NCI-H146 (cell line): ENCODE results near the gene MYOM1.

Experiments used
- DNase-seq: peaks from one replicate; lab custom pipeline; 2025; lab: John Stamatoyannopoulos, UW

Gene MYOM1

DNA sequence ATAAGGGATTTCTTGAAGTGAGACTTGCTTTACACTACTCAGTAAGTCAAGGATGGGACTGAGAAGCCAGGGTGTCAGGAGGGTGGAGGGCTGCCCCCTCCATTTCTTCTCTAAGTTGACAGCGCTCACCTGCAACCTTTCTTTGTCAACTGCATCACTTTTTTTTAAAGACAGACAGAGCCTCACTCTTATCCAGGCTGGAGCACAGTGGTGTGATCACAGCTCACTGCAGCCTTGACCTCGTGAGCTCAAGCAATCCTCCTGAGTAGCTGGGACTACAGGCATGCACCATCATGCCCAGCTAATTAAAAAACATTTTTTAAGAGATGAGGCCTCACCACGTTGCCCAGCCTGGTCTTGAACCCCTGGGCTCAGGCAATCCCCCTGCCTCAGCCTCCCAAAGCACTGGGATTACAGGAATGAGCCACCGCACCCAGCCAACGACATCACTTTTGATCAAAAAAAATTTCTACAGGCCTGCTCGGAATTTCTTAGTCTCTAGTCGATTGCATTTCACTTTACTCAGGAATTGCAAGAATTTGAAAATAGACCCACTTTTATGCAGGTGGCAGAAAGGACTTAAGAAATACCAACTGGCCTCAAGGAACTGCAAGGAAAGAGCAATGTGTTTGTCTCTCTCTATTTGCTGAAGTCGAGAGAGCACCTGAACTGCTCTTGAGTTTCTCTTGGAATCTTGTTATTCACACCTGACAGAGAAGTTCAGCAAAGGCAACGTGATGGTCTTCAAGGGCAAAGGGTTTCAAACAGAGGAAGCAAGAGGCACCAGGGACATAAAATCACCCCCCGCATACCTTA lies 101.4 kb downstream of the MYOM1 start:
- DNase-seq = no peak

DNA sequence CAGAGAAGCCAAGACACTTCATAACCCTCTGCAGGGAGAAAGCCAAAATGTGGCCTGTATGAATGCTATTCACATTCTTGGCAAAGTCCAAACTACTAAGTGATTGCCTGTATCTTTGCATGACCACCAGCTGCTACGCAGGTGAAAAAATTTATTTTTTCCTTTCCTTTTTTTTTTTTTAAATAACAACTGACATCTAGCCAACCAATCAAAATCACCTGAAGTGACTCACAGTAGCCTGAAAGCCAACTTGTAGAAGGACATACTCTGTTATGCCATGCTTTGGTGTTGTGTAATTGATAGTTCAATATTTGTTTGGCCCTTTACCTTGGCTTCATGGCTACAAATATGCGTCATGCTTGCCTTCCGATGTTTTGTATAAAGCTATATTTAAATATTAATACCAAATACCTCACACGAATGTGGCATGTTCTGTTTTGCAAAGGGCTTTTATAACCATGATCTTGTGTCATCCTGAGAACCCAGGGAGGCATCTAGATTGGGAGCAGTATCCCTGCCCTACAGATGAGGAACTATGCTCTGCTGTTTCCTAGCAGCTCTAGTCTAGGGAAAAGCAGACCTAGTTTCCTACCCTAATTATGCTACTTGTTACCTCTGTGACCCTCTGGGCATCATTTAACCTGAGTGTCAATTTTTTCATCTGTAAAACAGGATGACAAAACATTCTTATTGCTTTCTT lies 102.1 kb downstream of the MYOM1 start:
- no peak for DNase-seq

DNA sequence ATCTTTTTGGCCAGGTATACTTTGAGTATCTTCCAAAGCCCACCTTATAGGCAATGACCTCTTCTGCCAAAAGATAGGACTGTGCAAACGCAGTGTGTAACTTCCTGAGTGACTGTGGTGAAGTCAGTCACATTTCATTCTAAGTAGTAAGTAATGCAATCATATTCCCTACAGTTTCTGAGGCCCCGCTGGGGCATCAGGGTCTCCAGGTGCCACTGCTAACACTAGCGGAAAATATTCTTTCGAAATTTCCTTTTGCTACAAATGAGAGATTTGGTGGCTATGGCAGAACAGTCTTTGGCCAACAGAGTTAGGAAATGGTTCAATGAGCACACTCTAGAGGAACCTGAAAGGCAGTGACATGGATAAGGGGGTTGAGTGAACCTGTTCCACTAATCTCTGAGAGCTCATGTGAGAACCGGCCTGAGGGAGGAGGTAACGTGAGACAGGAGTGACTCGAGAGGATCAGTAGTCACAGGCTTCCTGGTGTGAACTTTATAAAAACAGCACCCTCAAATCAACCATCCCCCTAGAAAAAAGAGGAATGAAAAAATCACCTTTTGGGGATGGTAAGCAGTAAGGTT lies 104.2 kb downstream of the MYOM1 start:
- DNase-seq = no peak

DNA sequence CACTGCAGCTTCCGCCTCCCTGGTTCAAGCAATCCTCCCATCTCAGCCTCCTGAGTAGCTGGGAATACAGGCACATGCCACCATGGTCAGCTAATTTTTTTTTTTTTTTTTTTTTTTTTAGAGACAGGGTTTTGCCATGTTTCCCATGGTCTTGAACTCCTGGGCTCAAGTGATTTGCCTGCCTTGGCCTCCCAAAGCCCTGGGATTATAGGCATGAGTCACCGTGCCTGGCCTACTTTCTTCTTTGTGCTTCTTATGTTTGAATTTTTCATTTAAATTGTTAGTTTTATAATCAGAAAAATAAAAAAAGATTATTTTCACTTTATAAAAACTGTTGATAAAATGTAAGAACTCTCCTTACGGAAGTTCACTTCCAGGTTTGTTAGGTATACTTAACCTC lies 105.3 kb downstream of the MYOM1 start:
- DNase-seq = no peak

DNA sequence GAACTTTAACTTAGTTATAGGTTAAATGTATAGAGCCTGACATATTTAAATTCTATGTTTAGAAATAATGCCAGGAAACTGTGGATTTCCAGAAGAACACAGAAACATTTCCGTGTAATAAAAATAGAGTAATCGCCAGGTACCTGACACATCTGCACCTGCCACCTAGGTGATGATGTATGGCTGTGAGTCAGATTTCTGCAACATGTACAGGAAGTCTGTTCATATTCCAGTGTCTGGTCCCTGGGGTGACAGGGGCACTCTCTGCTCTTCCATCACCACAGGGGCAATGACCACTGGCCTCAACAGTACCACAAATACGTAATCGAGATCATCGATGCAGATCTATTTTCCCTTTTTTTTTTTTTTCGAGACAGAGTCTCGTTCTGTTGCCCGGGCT lies 105.7 kb downstream of the MYOM1 start:
- DNase-seq = peak; percentile 10

DNA sequence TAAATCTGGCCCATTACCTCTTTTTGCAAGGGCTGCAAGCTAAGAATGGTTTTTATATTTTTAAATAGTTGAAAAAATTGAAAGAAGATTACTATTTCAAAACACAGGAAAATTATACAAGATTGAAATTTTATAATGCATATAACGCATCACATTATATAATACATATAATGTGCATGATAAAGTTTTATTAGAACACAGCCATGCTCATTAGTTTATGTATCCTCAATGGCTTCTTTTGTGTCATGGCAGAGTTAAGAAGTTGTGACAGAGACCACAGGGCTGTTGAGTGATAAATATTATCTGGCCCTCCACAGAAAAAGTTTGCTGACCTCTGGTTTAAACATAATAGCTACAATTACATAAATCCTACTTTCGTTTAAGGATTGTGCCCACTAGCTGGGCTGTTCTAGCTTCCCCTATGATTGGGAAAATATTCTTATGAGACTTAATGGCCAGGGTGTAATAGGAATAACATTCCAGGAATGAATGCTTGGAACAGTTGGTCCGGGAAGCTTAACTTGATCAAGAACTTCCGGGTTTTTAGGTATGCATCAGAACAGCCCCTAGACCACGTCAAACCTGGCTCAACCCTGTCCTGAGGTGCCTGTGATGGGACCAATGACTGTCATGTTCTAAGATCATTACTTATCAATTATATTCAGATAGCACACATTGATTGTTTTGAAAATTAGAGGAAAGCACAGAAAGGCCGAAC lies 108.1 kb downstream of the MYOM1 start:
- DNase-seq = no peak

DNA sequence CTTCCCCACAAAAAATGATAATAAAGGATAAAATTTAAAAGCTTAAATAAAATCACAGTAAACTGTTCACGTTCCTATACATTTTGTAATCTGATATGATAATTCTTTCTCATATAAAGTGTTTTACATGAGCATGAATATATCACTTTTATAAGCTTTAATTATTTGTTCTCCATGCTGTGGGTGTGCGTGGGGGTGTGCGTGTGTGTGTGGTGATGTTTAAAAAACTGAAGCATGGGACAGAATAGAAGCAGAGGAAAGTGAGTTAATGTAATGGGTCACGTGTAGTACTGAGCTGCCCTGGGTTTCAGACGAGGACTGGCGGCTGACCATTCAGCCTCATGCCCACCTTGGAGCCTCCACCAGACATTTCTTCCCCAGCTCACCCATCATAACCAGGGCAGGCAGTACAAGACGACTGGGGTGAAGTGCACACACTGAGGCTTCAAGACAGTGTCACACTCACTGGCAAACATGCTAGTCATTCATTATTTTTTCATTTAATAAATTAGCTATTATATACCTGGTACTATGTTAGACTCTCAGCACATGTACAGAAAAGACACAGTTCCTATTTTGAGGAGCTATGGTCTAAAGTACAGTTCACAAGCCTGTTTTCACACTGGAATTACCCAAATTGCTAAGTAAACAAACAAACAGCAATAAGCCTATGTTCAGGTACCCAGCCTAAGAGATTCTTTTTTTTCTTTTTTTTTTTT lies 109.6 kb downstream of the MYOM1 start:
- DNase-seq = no peak

DNA sequence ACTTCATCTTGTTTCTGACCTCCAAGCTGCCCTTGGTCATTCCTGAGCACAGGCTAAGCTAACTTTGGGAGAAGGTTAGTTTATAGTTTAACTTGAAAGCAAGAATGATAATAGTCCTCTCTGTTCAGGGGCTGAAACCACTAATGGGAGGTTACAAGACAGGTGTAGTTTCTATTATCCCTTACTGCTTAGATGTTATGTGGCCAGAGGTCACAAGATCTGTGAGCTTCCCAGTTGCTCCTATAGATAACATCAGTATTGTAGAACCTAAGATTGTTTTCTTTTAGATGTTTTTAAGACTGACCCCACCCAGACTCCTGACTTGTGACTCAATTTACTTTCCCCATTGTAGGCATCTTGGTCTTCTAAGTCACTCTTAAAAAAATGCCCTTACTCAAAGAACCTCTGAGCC lies 112.0 kb downstream of the MYOM1 start:
- no peak for DNase-seq

DNA sequence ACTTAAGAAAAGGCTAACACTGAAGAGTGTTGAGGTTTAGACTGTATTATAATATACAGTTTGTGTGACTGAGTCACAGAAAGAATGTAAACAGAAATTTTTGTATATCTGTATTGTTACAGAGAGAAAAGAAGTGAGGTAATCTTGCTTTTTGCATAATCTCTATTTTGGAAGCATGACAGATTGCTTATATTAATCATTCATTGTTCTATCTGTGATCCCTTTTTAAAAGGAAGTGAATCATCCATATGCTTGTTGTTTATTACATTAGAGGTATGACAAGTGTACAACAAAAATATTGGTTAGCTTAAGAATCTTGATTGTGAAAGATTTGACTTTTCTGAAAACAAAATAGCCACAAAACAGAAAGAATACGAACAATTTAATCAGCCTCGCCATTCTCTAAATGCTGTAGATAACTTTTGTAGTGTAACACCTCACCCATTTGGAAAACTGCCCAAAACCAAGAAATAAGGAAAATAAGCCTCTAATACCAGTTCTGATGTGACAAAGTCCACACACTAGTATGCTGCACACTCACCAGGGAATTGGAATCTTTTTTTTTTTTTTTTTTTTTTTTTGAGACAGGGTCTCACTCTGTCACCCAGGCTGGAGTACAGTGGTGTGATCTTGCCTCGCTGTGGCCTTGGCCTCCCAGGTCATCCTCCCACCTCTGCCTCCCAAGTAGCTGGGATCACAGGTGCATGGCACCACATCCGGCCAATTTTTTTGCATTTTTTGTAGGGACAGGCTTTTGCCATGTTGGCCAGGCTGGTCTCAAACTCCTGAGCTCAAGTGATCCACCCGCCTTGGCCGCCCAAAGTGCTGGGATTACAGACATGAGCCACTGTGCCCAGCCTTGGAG lies 115.3 kb downstream of the MYOM1 start:
- no peak for DNase-seq

DNA sequence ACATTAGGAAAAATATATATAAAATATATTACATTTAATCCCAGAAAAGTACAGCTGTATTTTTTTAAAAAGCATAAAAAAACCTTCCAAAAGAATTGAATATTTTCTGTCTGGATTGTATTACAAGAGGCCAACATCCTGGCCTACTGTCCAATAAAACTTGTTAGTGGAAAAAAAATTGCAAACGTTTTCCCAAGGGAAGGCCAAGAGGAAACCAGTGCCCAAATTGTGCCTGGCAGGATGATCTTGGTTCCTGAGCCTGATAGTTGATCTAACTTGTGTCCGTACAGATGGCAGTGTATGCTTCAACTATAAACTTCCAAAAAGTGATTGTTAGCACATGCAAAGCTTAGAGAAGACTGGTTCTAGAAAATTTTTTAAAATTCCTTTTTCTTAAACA lies 116.2 kb downstream of the MYOM1 start:
- DNase-seq = no peak

DNA sequence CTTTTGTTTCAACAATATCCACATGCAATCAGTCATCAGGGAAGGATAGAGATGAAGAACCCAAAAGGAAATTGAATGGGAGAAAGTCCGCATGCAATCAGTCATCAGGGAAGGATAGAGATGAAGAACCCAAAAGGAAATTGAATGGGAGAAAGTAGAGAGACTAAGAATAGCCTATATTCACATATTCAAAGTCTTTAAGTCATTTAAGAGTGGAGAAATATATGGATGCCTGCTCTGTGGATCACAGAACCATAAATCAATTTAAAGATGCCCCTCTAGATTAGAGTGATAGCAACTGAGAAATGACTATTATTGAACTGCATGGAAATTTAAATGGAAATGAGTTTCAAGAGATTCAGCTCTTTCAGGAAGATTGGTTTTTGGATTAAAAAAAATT lies 116.8 kb downstream of the MYOM1 start:
- DNase-seq = no peak

DNA sequence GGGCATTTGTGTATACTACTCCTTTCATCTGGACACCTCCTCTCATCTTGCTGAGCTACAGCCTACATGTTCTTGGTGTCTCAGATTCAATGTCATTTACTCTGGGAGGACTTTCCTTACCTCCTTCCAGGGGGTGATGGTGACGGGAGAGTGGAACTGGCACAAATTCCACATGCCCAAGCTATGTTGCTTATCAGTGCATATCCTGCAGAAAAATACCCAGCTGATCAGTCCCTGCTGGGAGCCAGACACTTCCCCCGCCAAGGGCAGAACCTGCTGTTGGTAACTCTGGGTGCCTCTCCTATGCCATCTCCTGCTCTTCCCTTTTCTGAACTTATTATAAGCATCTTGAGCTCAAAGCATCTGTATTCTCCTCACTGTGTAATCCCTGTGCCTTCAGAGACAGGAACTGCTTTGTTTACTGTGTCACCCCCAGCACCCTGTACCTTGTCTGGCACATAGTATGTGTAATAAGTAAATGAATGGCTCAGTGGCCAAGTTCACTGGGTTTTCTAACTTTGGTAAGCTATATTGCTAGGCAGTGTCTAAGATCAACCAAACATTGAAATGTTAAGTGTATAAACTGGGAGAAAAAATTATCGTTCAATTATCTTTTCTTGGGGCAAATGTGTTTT lies 119.2 kb downstream of the MYOM1 start:
- DNase-seq = no peak

DNA sequence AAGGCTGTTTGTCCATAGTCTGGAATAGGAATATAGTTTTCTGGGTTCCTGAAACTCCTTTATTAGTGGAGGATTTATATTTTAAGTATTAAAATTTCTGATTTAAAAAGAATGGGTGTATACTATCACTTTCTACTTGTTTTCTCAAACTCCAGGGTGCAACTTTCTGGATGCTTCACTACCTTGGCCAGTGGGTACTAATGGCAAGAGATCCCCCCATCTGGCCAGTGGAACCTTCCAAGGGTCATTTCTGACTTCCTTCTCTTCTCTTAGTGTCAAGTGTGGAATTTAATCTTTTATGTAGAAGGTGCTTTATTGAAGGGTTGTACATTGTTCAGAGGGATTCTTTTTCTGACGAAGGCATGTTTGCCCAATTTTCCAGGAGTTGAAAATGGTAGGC lies 120.4 kb downstream of the MYOM1 start:
- no peak for DNase-seq

DNA sequence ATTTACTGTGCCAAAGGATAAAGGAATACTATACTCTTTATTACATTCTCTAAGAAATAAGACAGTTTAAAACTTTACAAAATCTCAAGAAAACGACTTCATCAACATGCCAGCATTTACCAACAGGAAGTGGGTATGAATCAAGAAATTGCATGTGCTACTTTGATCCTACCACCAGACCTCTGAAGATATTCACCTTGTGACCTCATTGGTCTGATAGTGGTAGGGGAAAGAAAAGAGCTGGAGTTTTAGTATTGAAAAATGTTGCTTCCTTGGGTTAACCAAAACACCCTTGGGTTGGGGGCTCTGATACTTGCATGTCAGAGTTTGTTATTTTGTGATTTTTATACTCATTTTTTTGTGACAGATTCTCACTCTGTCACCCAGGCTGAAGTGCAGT lies 122.7 kb downstream of the MYOM1 start:
- no peak for DNase-seq

DNA sequence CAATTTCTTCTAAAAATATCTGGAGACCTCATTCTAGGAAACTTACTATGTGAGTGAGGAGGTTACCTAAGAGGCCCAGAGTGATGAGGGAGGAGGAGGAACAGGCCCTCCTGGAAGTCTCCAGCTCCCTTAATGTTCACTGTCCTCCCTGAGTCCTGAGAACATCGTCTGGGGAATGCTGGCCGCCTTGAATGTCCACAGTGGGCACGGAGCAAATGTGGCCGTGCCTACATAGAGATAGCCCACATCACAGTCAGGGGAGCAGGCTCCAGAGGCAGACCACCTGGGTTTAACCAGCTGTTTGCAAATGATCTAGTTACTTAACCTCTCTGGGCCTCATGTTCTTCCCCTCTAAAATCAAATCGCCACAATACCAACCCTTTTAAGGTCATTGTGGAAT lies 123.8 kb downstream of the MYOM1 start:
- no peak for DNase-seq

DNA sequence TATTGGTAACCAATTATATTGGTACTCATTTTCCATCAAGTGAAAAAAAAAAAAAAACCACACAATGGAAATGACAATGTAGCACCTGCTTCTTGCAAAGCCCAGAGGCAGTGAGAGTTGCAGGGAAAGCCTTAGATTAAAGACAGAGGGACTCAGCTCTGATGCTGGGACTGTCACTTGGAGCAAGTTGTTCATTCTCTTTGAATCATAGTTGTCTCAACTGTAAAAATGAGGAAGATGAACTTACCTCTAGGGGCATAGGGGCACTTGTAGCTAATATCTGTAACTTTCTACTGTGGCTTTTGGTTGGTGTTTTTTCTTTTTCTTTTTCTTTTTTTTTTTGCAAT lies 125.5 kb downstream of the MYOM1 start:
- DNase-seq = peak; percentile 87

DNA sequence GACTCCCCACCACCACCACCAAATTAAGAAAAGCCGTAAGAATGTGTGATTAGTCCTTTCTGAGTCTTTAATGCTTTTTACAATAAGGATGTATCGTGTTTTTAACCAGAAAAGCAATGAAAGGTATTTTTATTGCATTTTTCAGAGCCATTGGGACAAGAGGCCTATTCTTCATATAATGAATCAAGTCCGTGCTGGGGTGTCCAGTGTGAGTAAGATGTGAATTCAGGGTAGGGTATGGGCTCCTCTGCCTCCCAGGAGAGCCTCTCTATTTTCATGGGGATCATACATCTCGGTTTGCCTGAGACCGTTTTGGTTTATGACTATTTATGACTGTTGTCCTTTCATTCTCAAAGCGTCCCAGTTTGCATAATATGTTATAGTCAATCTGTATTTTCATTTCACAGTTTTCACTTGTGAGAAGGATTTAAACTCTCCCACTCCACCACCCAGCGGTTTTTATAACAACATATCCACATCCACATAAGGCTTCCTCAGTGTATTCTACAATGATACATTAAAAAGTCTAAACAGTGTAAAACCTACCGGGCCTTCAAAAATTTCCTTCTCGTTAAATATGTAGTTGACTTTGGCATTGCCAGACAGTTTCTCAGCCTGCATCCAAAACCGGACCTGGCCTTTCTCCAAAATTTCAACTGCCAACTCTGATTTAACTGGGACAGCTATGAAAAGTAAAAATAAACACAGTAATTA lies 126.0 kb downstream of the MYOM1 start:
- DNase-seq = no peak

DNA sequence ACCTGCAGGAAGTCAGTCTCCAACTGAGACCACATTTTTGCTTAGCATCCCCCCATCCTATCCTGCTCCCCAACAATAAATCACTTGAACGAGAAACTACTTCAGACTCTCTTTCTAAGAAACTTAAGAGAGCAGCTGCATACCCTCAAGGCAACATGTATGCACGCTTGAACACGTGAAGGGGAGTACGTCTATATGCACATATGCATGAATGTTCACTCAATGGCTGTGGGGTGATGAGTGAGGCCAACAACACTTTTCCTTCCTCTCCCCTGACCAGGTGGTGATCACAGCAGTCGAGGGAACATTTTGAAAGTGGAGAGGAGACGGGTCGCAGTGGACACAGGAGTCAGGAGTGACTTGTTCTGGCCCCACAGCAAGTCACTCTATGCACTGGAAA lies 127.0 kb downstream of the MYOM1 start:
- no peak for DNase-seq

DNA sequence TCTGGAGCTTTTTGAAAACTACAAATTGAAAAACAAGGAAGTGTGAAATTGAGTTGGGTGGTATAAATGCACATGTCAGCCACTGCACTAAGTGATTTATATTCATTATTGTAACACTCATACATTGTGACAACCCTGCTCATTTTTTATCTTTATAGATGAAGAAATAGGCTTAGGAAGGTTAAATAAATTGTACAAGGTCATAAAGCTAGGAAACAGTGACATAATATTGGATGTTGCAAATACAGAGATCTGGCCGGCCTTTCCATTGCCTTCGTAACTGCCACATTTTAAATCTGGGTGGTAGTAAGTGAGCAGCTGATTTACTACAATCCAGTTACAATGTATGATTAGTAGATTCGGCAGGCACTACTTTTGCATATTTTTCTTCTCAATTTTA lies 130.2 kb downstream of the MYOM1 start:
- DNase-seq = no peak

DNA sequence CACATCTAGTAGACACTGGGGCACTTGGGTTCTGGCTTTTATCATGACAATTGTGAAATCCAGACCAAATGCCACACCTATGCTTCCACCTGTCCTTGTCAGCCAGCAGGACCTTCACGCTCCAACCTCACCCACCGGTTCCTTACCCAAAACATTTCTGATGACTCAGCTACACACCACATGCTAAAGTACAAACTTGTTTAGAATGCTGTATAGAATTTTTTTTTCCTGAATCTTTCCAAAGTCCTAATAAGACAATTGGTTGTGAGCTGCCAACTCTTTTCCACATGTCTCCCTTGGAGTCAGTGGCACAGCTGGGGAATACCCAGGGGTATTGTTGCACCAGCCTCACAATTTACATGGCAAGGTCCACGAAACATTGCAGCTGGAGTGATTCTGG lies 131.3 kb downstream of the MYOM1 start:
- DNase-seq = no peak
